Mesodermal cell (in vitro differentiated cells): ENCODE measurements around the gene MRPL16.

Experiments
- H3K27ac ChIP-seq: 2 replicates; pipeline ENCODE4 v1.7.0; 2013; ENCODE audit warnings: mild to moderate bottlenecking, low read depth, low read length, moderate library complexity; ENCODE audit not compliant: severe bottlenecking
- H3K36me3 ChIP-seq: 2 replicates; pipeline ENCODE4 v1.7.1; 2013; ENCODE audit warnings: mild to moderate bottlenecking, low read length, moderate library complexity; ENCODE audit not compliant: control insufficient read depth, insufficient read depth
- H3K4me1 ChIP-seq: one replicate; pipeline ENCODE4 v1.7.1; 2013; ENCODE audit warnings: mild to moderate bottlenecking, low read length; ENCODE audit not compliant: insufficient read depth, control insufficient read depth, poor library complexity, severe bottlenecking
- H3K4me3 ChIP-seq: 2 replicates; pipeline ENCODE4 v1.7.0; 2013; ENCODE audit warnings: low read length, control low read depth, mild to moderate bottlenecking; ENCODE audit not compliant: insufficient read depth, poor library complexity, severe bottlenecking; ENCODE audit errors: extremely low read depth
- H3K9me3 ChIP-seq: 2 replicates; pipeline ENCODE4 v1.7.1; 2013; ENCODE audit warnings: mild to moderate bottlenecking, low read length, moderate library complexity; ENCODE audit not compliant: control insufficient read depth
- WGBS, 2 experiments: methylation state at CpG; one replicate each; pipeline ENCODE4 v1.1.5; 2013; ENCODE audit warnings: missing lambda C conversion rate in 2 of 2; ENCODE audit not compliant: insufficient coverage in 2 of 2; 5-methylcytosine and 5-hydroxymethylcytosine counted together

Gene MRPL16

GRCh38 chr11:59812220-59812619, 1.6 kb upstream of the MRPL16 start:
- no peak overlapping the region for H3K4me3 ChIP-seq
- 88 to 100% methylated on average over 1 to 2 of the region's 2 CpGs for WGBS, 2 experiments
- peaks cover 4% of the 10 kb centered on the region for H3K4me1 ChIP-seq
- H3K9me3 ChIP-seq, result no peaks in the 10 kb centered on the region
- H3K36me3 ChIP-seq, result peaks cover 15% of the 10 kb centered on the region
- no peak overlapping the region for H3K27ac ChIP-seq

GRCh38 chr11:59810911-59811259, 307 bp upstream of the MRPL16 start:
- H3K4me1 ChIP-seq, result peaks cover 4% of the 10 kb centered on the region
- no peaks in the 10 kb centered on the region for H3K9me3 ChIP-seq
- 25% methylated on average over 4 of the region's 8 CpGs; no CpG with 5 or more reads in 1 of the 2 experiments for WGBS, 2 experiments
- peaks cover 26% of the 10 kb centered on the region for H3K36me3 ChIP-seq
- H3K4me3 ChIP-seq, result peak overlapping the region; percentile 80
- no peak overlapping the region for H3K27ac ChIP-seq

- peaks cover 59% of the 10 kb centered on the region for H3K36me3 ChIP-seq
Observed at GRCh38 chr11:59807047-59807610, 3.4 kb downstream of the MRPL16 start.

GRCh38 chr11:59804061-59804460, 6.5 kb downstream of the MRPL16 start:
- no peaks in the 10 kb centered on the region for H3K9me3 ChIP-seq
- no peak overlapping the region for H3K4me3 ChIP-seq
- WGBS, 2 experiments, result 88% methylated on average over 1 of the region's 2 CpGs; no CpG with 5 or more reads in 1 of the 2 experiments
- H3K4me1 ChIP-seq, result peaks cover 10% of the 10 kb centered on the region
- H3K36me3 ChIP-seq, result peaks cover 69% of the 10 kb centered on the region
- H3K27ac ChIP-seq, result no peak overlapping the region

More at GRCh38 chr11:59807047-59807610, 3.4 kb downstream of the MRPL16 start:
- no CpG with 5 or more reads among the region's 1 CpG for whole genome bisulfite sequencing, 2 experiments
- Histone ChIP-seq H3K27ac (no peak overlapping the region), H3K4me1 (peaks cover 4% of the 10 kb centered on the region), H3K4me3 (no peak overlapping the region), H3K9me3 (no peaks in the 10 kb centered on the region)

GRCh38 chr11:59802639-59803176, 7.9 kb downstream of the MRPL16 start:
- Histone ChIP-seq H3K36me3 (peaks cover 69% of the 10 kb centered on the region), H3K9me3 (no peaks in the 10 kb centered on the region), H3K4me3 (no peak overlapping the region), H3K4me1 (peaks cover 10% of the 10 kb centered on the region), H3K27ac (no peak overlapping the region)
- WGBS, 2 experiments, result 43 to 100% methylated on average over 2 of the region's 4 CpGs

- Histone ChIP-seq H3K27ac (peak overlapping the region; percentile 78), H3K4me3 (no peak overlapping the region), H3K36me3 (peaks cover 69% of the 10 kb centered on the region), H3K9me3 (no peaks in the 10 kb centered on the region), H3K4me1 (peaks cover 10% of the 10 kb centered on the region)
- WGBS, 2 experiments, result 60 to 74% methylated on average over 5 of the region's 5 CpGs
Observed at GRCh38 chr11:59801981-59802638, 8.5 kb downstream of the MRPL16 start.

- Histone ChIP-seq H3K36me3 (peaks cover 69% of the 10 kb centered on the region), H3K4me1 (peaks cover 10% of the 10 kb centered on the region), H3K27ac (no peak overlapping the region), H3K4me3 (no peak overlapping the region), H3K9me3 (no peaks in the 10 kb centered on the region)
- 89 to 100% methylated on average over 2 of the region's 2 CpGs for WGBS, 2 experiments
Observed at GRCh38 chr11:59801160-59801706, 9.3 kb downstream of the MRPL16 start.

GRCh38 chr11:59800390-59801025, 10.1 kb downstream of the MRPL16 start:
- WGBS, 2 experiments, result 92 to 100% methylated on average over 2 to 3 of the region's 7 CpGs
- H3K36me3 ChIP-seq, result peaks cover 71% of the 10 kb centered on the region
- no peaks in the 10 kb centered on the region for H3K9me3 ChIP-seq
- H3K27ac ChIP-seq, result no peak overlapping the region
- peaks cover 10% of the 10 kb centered on the region for H3K4me1 ChIP-seq
- H3K4me3 ChIP-seq, result no peak overlapping the region

GRCh38 chr11:59794417-59794816, 16.2 kb downstream of the MRPL16 start:
- 88% methylated on average over 2 of the region's 3 CpGs; no CpG with 5 or more reads in 1 of the 2 experiments for WGBS, 2 experiments
- H3K9me3 ChIP-seq, result no peaks in the 10 kb centered on the region
- H3K27ac ChIP-seq, result no peak overlapping the region
- H3K36me3 ChIP-seq, result peaks cover 94% of the 10 kb centered on the region
- no peaks in the 10 kb centered on the region for H3K4me1 ChIP-seq
- no peak overlapping the region for H3K4me3 ChIP-seq

- peaks cover 12% of the 10 kb centered on the region for H3K4me1 ChIP-seq
- 88 to 100% methylated on average over 1 of the region's 1 CpG for WGBS, 2 experiments
- no peak overlapping the region for H3K4me3 ChIP-seq
- no peak overlapping the region for H3K27ac ChIP-seq
- peaks cover 93% of the 10 kb centered on the region for H3K36me3 ChIP-seq
- no peaks in the 10 kb centered on the region for H3K9me3 ChIP-seq
Observed at GRCh38 chr11:59792507-59792906, 18.1 kb downstream of the MRPL16 start.
